Suprapubic skin (tissue), 4 donors: ENCODE data around the gene ABHD1. TPM values are rescaled to one million over a fixed set of nuclear protein-coding genes. Genes with fewer than 3 reads are reported as not detected.
A peak's percentile ranks its signal among the peaks of the same experiment; 100 is the strongest.
"Not testable (repeated sequence)": the region's sequence is repeated elsewhere in the genome, so short reads cannot be mapped to it uniquely, and the experiment has no call there.

Experiments
- DNase-seq, 2 donors: peaks; one replicate each; pipeline ENCODE4 v3.0.0-alpha.2; 2019; ENCODE audit warnings: low spot score in 2 of 2
- H3K27ac ChIP-seq: fragments of 200-600 bp; sonication (generic); one replicate; pipeline ENCODE4 v1.5.1; 2019
- H3K27me3 ChIP-seq: fragments of 200-600 bp; sonication (generic); one replicate; pipeline ENCODE4 v1.5.1; 2019
- H3K36me3 ChIP-seq: fragments of 200-600 bp; sonication (generic); one replicate; pipeline ENCODE4 v1.5.1; 2019
- H3K4me1 ChIP-seq: fragments of 200-600 bp; sonication (generic); one replicate; pipeline ENCODE4 v1.5.1; 2019
- H3K4me3 ChIP-seq: fragments of 200-600 bp; sonication (generic); one replicate; pipeline ENCODE4 v1.5.1; 2019; ENCODE audit warnings: mild to moderate bottlenecking
- H3K9me3 ChIP-seq: fragments of 200-600 bp; sonication (generic); one replicate; pipeline ENCODE4 v1.5.1; 2019
- CTCF ChIP-seq, 2 donors: fragments of 200-600 bp in 1 of 2; fragments of 450-650 bp in 1 of 2; sonication (generic) in 1 of 2; IDR thresholded peaks; one replicate each; pipeline ENCODE4 v1.5.1; 2016 to 2019; ENCODE audit warnings: antibody characterized with exemption in 2 of 2, mild to moderate bottlenecking in 1 of 2, moderate library complexity in 1 of 2
- EP300 ChIP-seq: sonication (generic); formaldehyde crosslinking; IDR thresholded peaks from one replicate; pipeline ENCODE4 v1.6.1; 2017; ENCODE audit warnings: antibody characterized with exemption
- POLR2A ChIP-seq, 2 donors: fragments of 450-650 bp; IDR thresholded peaks; one replicate each; pipeline ENCODE4 v1.6.1; 2017; ENCODE audit warnings: antibody characterized with exemption in 2 of 2, mild to moderate bottlenecking in 2 of 2, moderate library complexity in 2 of 2
- POLR2AphosphoS5 ChIP-seq, 3 donors: sonication (generic); formaldehyde crosslinking; IDR thresholded peaks; one replicate each; pipeline ENCODE4 v1.6.1; 2017; ENCODE audit warnings: antibody characterized with exemption in 3 of 3
- WGBS: methylation state at CpG from one replicate; pipeline ENCODE4 v1.1.5; 2018; 5-methylcytosine and 5-hydroxymethylcytosine counted together
- total RNA-seq, 4 donors: library from RNA; depleted of rRNA; stranded (reverse); fragments of >200 nt; gene quantifications; one replicate each; pipeline ENCODE4 v1.1.0, GENCODE V29; 2016

ABHD1 gene
- total RNA-seq, 4 donors from 2014 or later: not detected

- 67% methylated on average over 2 of the region's 2 CpGs for WGBS
- no peak for DNase-seq
Observed at GRCh38 chr2:27115519-27115918, 8.1 kb upstream of the ABHD1 start.

GRCh38 chr2:27117995-27118524 is 5.6 kb upstream of the ABHD1 start:
- no peaks in the 10 kb centered on the region for H3K36me3 ChIP-seq
- 37% methylated on average over 7 of the region's 14 CpGs for WGBS

More at GRCh38 chr2:27115519-27115918, 8.1 kb upstream of the ABHD1 start:
- Histone ChIP-seq H3K27ac (no peak overlapping the region), H3K4me1 (peaks cover 14% of the 10 kb centered on the region), H3K4me3 (no peak overlapping the region), H3K9me3 (no peaks in the 10 kb centered on the region), H3K27me3 (peaks cover 19% of the 10 kb centered on the region), H3K36me3 (no peaks in the 10 kb centered on the region)
- no peak for TF ChIP-seq CTCF (IDR thresholded peaks at IDR 0.05)
- no peak for TF ChIP-seq EP300

GRCh38 chr2:27118525-27119329 is 4.9 kb upstream of the ABHD1 start, which contains the start of gene CGREF1:
Gene CGREF1 (minus strand): TSS chr2:27119128. CDS start chr2:27104366, 14,762 bp downstream.
- peaks cover 25% of the 10 kb centered on the region for H3K4me1 ChIP-seq
- H3K4me3 ChIP-seq: peak within 1 kb of the TSS; percentile 56
- TF ChIP-seq POLR2A (IDR thresholded peaks at IDR 0.05): no peak
- TF ChIP-seq EP300: no peak
- no peak for TF ChIP-seq CTCF (IDR thresholded peaks at IDR 0.05)
- TF ChIP-seq POLR2AphosphoS5 (IDR thresholded peaks at IDR 0.05): no peak
- no peak for DNase-seq
- H3K9me3 ChIP-seq: no peaks in the 10 kb centered on the region
- WGBS: 10% methylated on average over 13 of the region's 84 CpGs
- H3K27me3 ChIP-seq: peaks cover 19% of the 10 kb centered on the region
- no peaks in the 10 kb centered on the region for H3K36me3 ChIP-seq
- no peak within 1 kb of the TSS for H3K27ac ChIP-seq

More at GRCh38 chr2:27117995-27118524, 5.6 kb upstream of the ABHD1 start:
- no peak overlapping the region for H3K27ac ChIP-seq
- peak overlapping the region; percentile 56 for H3K4me3 ChIP-seq
- TF ChIP-seq POLR2A (IDR thresholded peaks at IDR 0.05) (no peak), EP300 (no peak), CTCF (IDR thresholded peaks at IDR 0.05) (no peak)
- H3K4me1 ChIP-seq: peaks cover 18% of the 10 kb centered on the region
- H3K27me3 ChIP-seq: peaks cover 19% of the 10 kb centered on the region
- no peak for DNase-seq
- H3K9me3 ChIP-seq: no peaks in the 10 kb centered on the region

GRCh38 chr2:27119330-27119670 is 4.3 kb upstream of the ABHD1 start:
- 78% methylated on average over 8 of the region's 8 CpGs for WGBS

GRCh38 chr2:27121906-27122305 is 1.7 kb upstream of the ABHD1 start:
- peaks cover 28% of the 10 kb centered on the region for H3K4me1 ChIP-seq
- H3K27me3 ChIP-seq: peaks cover 19% of the 10 kb centered on the region
- H3K9me3 ChIP-seq: no peaks in the 10 kb centered on the region
- no peaks in the 10 kb centered on the region for H3K36me3 ChIP-seq
- no peak for DNase-seq
- TF ChIP-seq CTCF (IDR thresholded peaks at IDR 0.05) (no peak), POLR2A (IDR thresholded peaks at IDR 0.05) (no peak), POLR2AphosphoS5 (IDR thresholded peaks at IDR 0.05) (no peak), EP300 (no peak)
- no peak overlapping the region for H3K27ac ChIP-seq
- H3K4me3 ChIP-seq: no peak overlapping the region
- WGBS: 81% methylated on average over 2 of the region's 2 CpGs

More at GRCh38 chr2:27119330-27119670, 4.3 kb upstream of the ABHD1 start:
- peak in 1 of 2 donors; percentile 41 for DNase-seq
- Histone ChIP-seq H3K4me3 (peak overlapping the region; percentile 56), H3K4me1 (peaks cover 28% of the 10 kb centered on the region), H3K27me3 (peaks cover 19% of the 10 kb centered on the region)
- H3K27ac ChIP-seq, H3K36me3 ChIP-seq, H3K9me3 ChIP-seq: not testable (repeated sequence)
